SK-N-SH treated with all-trans-retinoic acid at 6 μM for 48 hours (cell line): ENCODE measurements around the gene INCENP.

Source experiments
- ATAC-seq: fragments of 200-7000 bp; cut with Tn5 transposase; 3 replicates; pipeline ENCODE4 v1.9.1; 2020; ENCODE audit warnings: mild to moderate bottlenecking, moderate library complexity
- ARNTL ChIP-seq: fragments of 450-650 bp; formaldehyde crosslinking; IDR thresholded peaks from 2 replicates; pipeline ENCODE4 v1.5.0; 2020; ENCODE audit warnings: low read depth, mild to moderate bottlenecking, moderate library complexity, borderline replicate concordance
- CSDC2 ChIP-seq: fragments of 250-450 bp; sonication (Bioruptor Pico); IDR thresholded peaks from 2 replicates; pipeline ENCODE4 v1.5.0; 2020; ENCODE audit warnings: mild to moderate bottlenecking, moderate library complexity
- ESRRG ChIP-seq: fragments of 250-450 bp; sonication (Bioruptor Pico); IDR thresholded peaks from 2 replicates; pipeline ENCODE4 v1.6.1; 2021; ENCODE audit warnings: mild to moderate bottlenecking
- GLIS3 ChIP-seq: fragments of 250-450 bp; sonication (Bioruptor Pico); IDR thresholded peaks from 2 replicates; pipeline ENCODE4 v1.5.0; 2020; ENCODE audit warnings: mild to moderate bottlenecking, moderate library complexity
- ISL1 ChIP-seq: fragments of 250-450 bp; sonication (Bioruptor Pico); IDR thresholded peaks from 2 replicates; pipeline ENCODE4 v2.1.2; 2022; ENCODE audit warnings: mild to moderate bottlenecking, moderate library complexity
- PPARA ChIP-seq: fragments of 250-450 bp; sonication (Bioruptor Pico); IDR thresholded peaks from 2 replicates; pipeline ENCODE4 v1.5.0; 2020; ENCODE audit warnings: mild to moderate bottlenecking, borderline replicate concordance
- RARB ChIP-seq: fragments of 250-450 bp; sonication (Bioruptor Pico); IDR thresholded peaks from 2 replicates; pipeline ENCODE4 v1.8.0; 2021; ENCODE audit warnings: mild to moderate bottlenecking, moderate library complexity
- SNAI2 ChIP-seq: fragments of 250-450 bp; sonication (Bioruptor Pico); IDR thresholded peaks from 2 replicates; pipeline ENCODE4 v1.5.0; 2020; ENCODE audit warnings: mild to moderate bottlenecking, moderate library complexity
- TCF4 ChIP-seq: fragments of 250-450 bp; sonication (Bioruptor Pico); IDR thresholded peaks from 2 replicates; pipeline ENCODE4 v1.8.0; 2021; ENCODE audit warnings: mild to moderate bottlenecking, moderate library complexity, borderline replicate concordance
- TOX ChIP-seq: fragments of 250-450 bp; sonication (Bioruptor Pico); IDR thresholded peaks from 2 replicates; pipeline ENCODE4 v1.8.0; 2021; ENCODE audit warnings: mild to moderate bottlenecking, moderate library complexity, borderline replicate concordance
- ZC3H10 ChIP-seq: fragments of 250-450 bp; sonication (Bioruptor Pico); IDR thresholded peaks from 2 replicates; pipeline ENCODE4 v1.5.1; 2021; ENCODE audit warnings: mild to moderate bottlenecking, moderate library complexity
- ZFP3 ChIP-seq: fragments of 250-450 bp; sonication (Bioruptor Pico); IDR thresholded peaks from 2 replicates; pipeline ENCODE4 v1.5.0; 2020; ENCODE audit warnings: mild to moderate bottlenecking, moderate library complexity
- ZFP30 ChIP-seq: fragments of 450-650 bp; formaldehyde crosslinking; IDR thresholded peaks from 2 replicates; pipeline ENCODE4 v1.5.0; 2022; ENCODE audit warnings: mild to moderate bottlenecking, moderate library complexity
- ZNF565 ChIP-seq: fragments of 450-650 bp; formaldehyde crosslinking; conservative IDR thresholded peaks from 2 replicates; pipeline ENCODE4 v1.5.0; 2020; ENCODE audit warnings: low read depth, mild to moderate bottlenecking, moderate library complexity
- ZNF70 ChIP-seq: fragments of 450-650 bp; formaldehyde crosslinking; IDR thresholded peaks from 2 replicates; pipeline ENCODE4 v1.5.0; 2020; ENCODE audit warnings: mild to moderate bottlenecking, moderate library complexity
- ZNF8 ChIP-seq: fragments of 450-650 bp; formaldehyde crosslinking; IDR thresholded peaks from 2 replicates; pipeline ENCODE4 v1.5.0; 2020; ENCODE audit warnings: mild to moderate bottlenecking, moderate library complexity
- TF ChIP-seq, protein P1 (sequence below): fragments of 250-450 bp; sonication (Bioruptor Pico); IDR thresholded peaks from 2 replicates; pipeline ENCODE4 v1.8.0; 2020; ENCODE audit warnings: mild to moderate bottlenecking, moderate library complexity, borderline replicate concordance
- TF ChIP-seq, protein P2 (sequence below): fragments of 250-450 bp; sonication (Bioruptor Pico); IDR thresholded peaks from 2 replicates; pipeline ENCODE4 v1.5.1; 2021; ENCODE audit warnings: mild to moderate bottlenecking, moderate library complexity
- TF ChIP-seq, protein P3 (sequence below): fragments of 250-450 bp; sonication (Bioruptor Pico); IDR thresholded peaks from 2 replicates; pipeline ENCODE4 v1.5.0; 2020; ENCODE audit warnings: mild to moderate bottlenecking, moderate library complexity
- TF ChIP-seq, protein P4 (sequence below): fragments of 250-450 bp; sonication (Bioruptor Pico); IDR thresholded peaks from 2 replicates; pipeline ENCODE4 v1.5.1; 2020; ENCODE audit warnings: low read depth, mild to moderate bottlenecking, moderate library complexity

INCENP gene

DNA sequence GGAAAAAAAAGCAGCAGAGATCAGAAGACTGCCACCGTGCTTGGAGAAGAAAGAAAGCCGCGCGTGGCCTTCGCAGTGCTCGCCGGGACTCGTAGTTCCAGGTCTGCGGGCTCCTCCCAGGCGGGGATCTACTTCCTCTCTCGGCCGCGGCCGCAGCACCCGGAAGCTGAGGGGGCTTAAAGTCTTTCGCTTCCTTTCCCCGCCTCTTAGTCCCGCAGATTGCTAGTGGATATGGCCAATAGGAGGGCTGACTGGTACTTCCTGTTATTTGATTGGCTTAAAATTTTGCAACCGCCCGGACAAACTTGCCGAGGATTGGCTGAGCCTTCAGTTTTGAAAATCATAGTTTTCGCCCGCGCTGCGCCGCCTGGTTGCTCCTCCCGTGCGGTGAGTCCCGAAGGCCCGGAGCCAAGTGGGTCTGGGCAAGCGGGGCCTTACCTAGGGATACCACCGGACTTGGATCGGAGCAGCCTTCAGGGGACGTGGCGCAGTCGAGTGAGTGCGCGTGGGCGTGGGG, at the start of gene INCENP:
Gene INCENP, plus strand, starts transcription at position 343 of the 517 bp plus-strand sequence. CDS start 4,151 bp downstream, outside the sequence.
- TF ChIP-seq ZNF70 (CRISPR knock-in tag) = no peak
- TF ChIP-seq ZC3H10 (CRISPR knock-in tag) = no peak
- no peak for TF ChIP-seq PPARA (CRISPR knock-in tag)
- no peak for TF ChIP-seq ZNF565 (CRISPR knock-in tag)
- TF ChIP-seq ZNF8 (CRISPR knock-in tag) = no peak
- ATAC-seq = peak; percentile 98

DNA sequence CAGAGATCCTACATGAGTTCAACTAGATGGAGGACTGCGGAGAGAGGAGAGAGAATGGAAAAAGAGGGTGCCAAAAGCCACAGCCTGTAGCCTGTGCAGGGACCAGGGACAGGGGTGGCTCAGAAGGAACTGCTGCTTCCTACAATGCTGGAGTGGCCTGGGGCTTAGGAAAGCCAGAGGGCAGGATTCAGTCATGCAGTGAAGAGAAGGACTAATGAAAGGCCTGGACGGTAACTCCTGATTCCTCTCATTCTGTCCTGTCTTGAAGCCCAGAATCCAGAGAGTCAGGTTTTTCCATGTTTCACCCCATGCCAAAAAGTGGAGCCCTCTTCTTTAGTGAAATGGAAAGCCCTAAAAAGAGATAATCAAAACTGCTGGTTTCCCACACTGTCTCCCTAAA, 48.4 kb upstream of the INCENP start:
- TF ChIP-seq, protein P1, sequence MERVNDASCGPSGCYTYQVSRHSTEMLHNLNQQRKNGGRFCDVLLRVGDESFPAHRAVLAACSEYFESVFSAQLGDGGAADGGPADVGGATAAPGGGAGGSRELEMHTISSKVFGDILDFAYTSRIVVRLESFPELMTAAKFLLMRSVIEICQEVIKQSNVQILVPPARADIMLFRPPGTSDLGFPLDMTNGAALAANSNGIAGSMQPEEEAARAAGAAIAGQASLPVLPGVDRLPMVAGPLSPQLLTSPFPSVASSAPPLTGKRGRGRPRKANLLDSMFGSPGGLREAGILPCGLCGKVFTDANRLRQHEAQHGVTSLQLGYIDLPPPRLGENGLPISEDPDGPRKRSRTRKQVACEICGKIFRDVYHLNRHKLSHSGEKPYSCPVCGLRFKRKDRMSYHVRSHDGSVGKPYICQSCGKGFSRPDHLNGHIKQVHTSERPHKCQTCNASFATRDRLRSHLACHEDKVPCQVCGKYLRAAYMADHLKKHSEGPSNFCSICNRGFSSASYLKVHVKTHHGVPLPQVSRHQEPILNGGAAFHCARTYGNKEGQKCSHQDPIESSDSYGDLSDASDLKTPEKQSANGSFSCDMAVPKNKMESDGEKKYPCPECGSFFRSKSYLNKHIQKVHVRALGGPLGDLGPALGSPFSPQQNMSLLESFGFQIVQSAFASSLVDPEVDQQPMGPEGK = no peak
- TF ChIP-seq SNAI2 (CRISPR knock-in tag) = no peak
- no peak for TF ChIP-seq ZNF70 (CRISPR knock-in tag)
- TF ChIP-seq ZC3H10 (CRISPR knock-in tag) = no peak
- TF ChIP-seq, protein P2, sequence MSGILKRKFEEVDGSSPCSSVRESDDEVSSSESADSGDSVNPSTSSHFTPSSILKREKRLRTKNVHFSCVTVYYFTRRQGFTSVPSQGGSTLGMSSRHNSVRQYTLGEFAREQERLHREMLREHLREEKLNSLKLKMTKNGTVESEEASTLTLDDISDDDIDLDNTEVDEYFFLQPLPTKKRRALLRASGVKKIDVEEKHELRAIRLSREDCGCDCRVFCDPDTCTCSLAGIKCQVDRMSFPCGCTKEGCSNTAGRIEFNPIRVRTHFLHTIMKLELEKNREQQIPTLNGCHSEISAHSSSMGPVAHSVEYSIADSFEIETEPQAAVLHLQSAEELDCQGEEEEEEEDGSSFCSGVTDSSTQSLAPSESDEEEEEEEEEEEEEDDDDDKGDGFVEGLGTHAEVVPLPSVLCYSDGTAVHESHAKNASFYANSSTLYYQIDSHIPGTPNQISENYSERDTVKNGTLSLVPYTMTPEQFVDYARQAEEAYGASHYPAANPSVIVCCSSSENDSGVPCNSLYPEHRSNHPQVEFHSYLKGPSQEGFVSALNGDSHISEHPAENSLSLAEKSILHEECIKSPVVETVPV (CRISPR knock-in tag) = no peak
- no peak for TF ChIP-seq CSDC2 (CRISPR knock-in tag)
- no peak for TF ChIP-seq GLIS3 (CRISPR knock-in tag)
- no peak for TF ChIP-seq ZFP3 (CRISPR knock-in tag)
- TF ChIP-seq ZNF8 (CRISPR knock-in tag) = no peak
- TF ChIP-seq ZFP30 (CRISPR knock-in tag) = no peak
- no peak for TF ChIP-seq RARB (CRISPR knock-in tag)
- TF ChIP-seq, protein P3, sequence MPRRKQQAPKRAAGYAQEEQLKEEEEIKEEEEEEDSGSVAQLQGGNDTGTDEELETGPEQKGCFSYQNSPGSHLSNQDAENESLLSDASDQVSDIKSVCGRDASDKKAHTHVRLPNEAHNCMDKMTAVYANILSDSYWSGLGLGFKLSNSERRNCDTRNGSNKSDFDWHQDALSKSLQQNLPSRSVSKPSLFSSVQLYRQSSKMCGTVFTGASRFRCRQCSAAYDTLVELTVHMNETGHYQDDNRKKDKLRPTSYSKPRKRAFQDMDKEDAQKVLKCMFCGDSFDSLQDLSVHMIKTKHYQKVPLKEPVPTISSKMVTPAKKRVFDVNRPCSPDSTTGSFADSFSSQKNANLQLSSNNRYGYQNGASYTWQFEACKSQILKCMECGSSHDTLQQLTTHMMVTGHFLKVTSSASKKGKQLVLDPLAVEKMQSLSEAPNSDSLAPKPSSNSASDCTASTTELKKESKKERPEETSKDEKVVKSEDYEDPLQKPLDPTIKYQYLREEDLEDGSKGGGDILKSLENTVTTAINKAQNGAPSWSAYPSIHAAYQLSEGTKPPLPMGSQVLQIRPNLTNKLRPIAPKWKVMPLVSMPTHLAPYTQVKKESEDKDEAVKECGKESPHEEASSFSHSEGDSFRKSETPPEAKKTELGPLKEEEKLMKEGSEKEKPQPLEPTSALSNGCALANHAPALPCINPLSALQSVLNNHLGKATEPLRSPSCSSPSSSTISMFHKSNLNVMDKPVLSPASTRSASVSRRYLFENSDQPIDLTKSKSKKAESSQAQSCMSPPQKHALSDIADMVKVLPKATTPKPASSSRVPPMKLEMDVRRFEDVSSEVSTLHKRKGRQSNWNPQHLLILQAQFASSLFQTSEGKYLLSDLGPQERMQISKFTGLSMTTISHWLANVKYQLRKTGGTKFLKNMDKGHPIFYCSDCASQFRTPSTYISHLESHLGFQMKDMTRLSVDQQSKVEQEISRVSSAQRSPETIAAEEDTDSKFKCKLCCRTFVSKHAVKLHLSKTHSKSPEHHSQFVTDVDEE (CRISPR knock-in tag) = no peak
- no peak for TF ChIP-seq PPARA (CRISPR knock-in tag)
- TF ChIP-seq ARNTL (CRISPR knock-in tag) = no peak
- no peak for TF ChIP-seq TCF4 (CRISPR knock-in tag)
- no peak for TF ChIP-seq ISL1 (CRISPR knock-in tag)
- TF ChIP-seq ESRRG (CRISPR knock-in tag) = no peak
- no peak for ATAC-seq

DNA sequence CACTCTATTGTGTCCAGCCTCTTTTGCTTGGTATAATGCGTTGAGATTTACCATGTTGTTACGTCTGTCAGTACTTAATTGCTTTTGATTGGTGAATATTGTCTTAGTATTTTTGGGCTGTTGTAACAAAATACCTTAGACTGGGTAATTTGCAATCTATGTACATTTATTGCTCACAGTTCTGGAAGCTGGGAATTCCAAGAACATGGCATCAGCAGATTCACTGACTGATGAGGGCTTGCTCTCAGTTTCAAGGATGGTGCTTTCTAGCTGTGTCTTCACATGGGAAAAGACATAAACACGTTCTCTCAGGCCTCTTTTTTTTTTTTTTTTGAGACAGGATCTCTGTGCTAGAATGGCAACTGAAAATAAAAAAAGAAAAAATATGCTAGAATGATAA, 46.7 kb upstream of the INCENP start:
- no peak for ATAC-seq
- TF ChIP-seq ZFP3 (CRISPR knock-in tag) (no peak), GLIS3 (CRISPR knock-in tag) (no peak), ESRRG (CRISPR knock-in tag) (no peak), ZNF8 (CRISPR knock-in tag) (no peak), ISL1 (CRISPR knock-in tag) (no peak), ARNTL (CRISPR knock-in tag) (no peak), TCF4 (CRISPR knock-in tag) (no peak), RARB (CRISPR knock-in tag) (no peak), CSDC2 (CRISPR knock-in tag) (no peak), ZNF565 (CRISPR knock-in tag) (no peak), ZFP30 (CRISPR knock-in tag) (no peak), TOX (CRISPR knock-in tag) (no peak)
- TF ChIP-seq, protein P4, sequence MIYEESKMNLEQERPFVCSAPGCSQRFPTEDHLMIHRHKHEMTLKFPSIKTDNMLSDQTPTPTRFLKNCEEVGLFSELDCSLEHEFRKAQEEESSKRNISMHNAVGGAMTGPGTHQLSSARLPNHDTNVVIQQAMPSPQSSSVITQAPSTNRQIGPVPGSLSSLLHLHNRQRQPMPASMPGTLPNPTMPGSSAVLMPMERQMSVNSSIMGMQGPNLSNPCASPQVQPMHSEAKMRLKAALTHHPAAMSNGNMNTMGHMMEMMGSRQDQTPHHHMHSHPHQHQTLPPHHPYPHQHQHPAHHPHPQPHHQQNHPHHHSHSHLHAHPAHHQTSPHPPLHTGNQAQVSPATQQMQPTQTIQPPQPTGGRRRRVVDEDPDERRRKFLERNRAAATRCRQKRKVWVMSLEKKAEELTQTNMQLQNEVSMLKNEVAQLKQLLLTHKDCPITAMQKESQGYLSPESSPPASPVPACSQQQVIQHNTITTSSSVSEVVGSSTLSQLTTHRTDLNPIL (CRISPR knock-in tag) = no peak
- TF ChIP-seq, protein P3 (CRISPR knock-in tag) = no peak
